ENCODE results near the gene VPS45. TPM values are rescaled to one million over a fixed set of nuclear protein-coding genes. Genes with fewer than 3 reads are reported as not detected.

VPS45 gene
- total and polyA plus RNA-seq, 2 of the 8 experiments (the other 6 are each of a cell fraction or from before 2014, with no cell fraction given) = 19.1 to 27.6 TPM

GRCh38 chr1:150066328-150066727, 1.2 kb upstream of the VPS45 start:
- H3K79me2 ChIP-seq (ENCODE audit: control insufficient read depth in 1 of 2, insufficient read depth in 2 of 2, low read length in 2 of 2) = 0 out of 4 replicates have a peak, but pooled peaks cover 0 to 7% of the 10 kb centered on the region in 2 experiments
- H3K9me3 ChIP-seq (ENCODE audit: insufficient read depth in 2 of 2, low read depth in 1 of 2, low read length in 1 of 2) = no peaks in the 10 kb centered on the region
- H3K23ac ChIP-seq (ENCODE audit: insufficient read length) = no peak overlapping the region
- no peaks in the 10 kb centered on the region for H3K27me3 ChIP-seq (replicated peaks in 1 of 4; ENCODE audit: control insufficient read depth in 3 of 4, extremely low read depth in 1 of 4, insufficient read depth in 3 of 4, low read length in 3 of 4)
- no peaks in the 10 kb centered on the region for H3K4me1 ChIP-seq (replicated peaks in 1 of 4; ENCODE audit: control insufficient read depth in 3 of 4, insufficient read depth in 4 of 4, low read length in 3 of 4)
- no peaks in the 10 kb centered on the region for H4K20me1 ChIP-seq (replicated peaks in 1 of 2; ENCODE audit: control insufficient read depth in 1 of 2, insufficient read depth in 2 of 2, low read length in 2 of 2)
- no peak overlapping the region for H2BK12ac ChIP-seq (ENCODE audit: low read depth, low read length)
- H2BK5ac ChIP-seq (ENCODE audit: low read depth, low read length) = no peak overlapping the region
- H2BK20ac ChIP-seq (ENCODE audit: low read length) = no peak overlapping the region
- H3K18ac ChIP-seq (ENCODE audit: extremely low read depth, low read length) = no peak overlapping the region
- no peak overlapping the region for H2AK5ac ChIP-seq (ENCODE audit: low read depth, low read length)
- peak overlapping the region; percentile 81 to 95 (median 91) for H3K4me3 ChIP-seq (ENCODE audit: extremely low read depth in 1 of 4, insufficient read depth in 2 of 4, low read depth in 3 of 4, low read length in 4 of 4)
- no peak overlapping the region for H4K8ac ChIP-seq (ENCODE audit: extremely low read depth, insufficient read depth, low read length)
- DNase-seq (ENCODE audit: low read depth in 1 of 2, low spot score in 2 of 2) (no peak), FAIRE-seq (no peak)
- peak overlapping the region; percentile 66 to 91 for H3K4me2 ChIP-seq (ENCODE audit: insufficient read depth in 1 of 2, low read depth in 2 of 2, low read length in 2 of 2)
- H3K27ac ChIP-seq (ENCODE audit: low read depth, low read length) = peak overlapping the region; percentile 93; the same call in 1 of the 2 replicates
- no peaks in the 10 kb centered on the region for H3K79me1 ChIP-seq (ENCODE audit: low read depth, low read length)
- peak overlapping the region; percentile 85 to 97 (median 94); a peak in 6 of 7 replicates for H3K9ac ChIP-seq (replicated peaks in 1 of 4; ENCODE audit: extremely low read depth in 1 of 4, low read depth in 3 of 4, low read length in 3 of 4)
- ChIA-PET CTCF (ENCODE audit: partially characterized antibody) (interaction anchor here (0.6 kb wide), 1 partner anchor 13 kb away, joined by 3 read pairs; no protein-coding TSS in a partner anchor), POLR2A (ENCODE audit: partially characterized antibody) (interaction anchor here (1.1 to 2.7 kb wide), 8 partner anchors 9 to 182 kb away, joined by 4 to 24 read pairs (median 6); partner anchors contain the start of gene OTUD7B)
- H3K36me3 ChIP-seq (ENCODE audit: control insufficient read depth in 2 of 4, insufficient read depth in 4 of 4, low read length in 3 of 4) = peaks cover 0 to 5% (median 2%) of the 10 kb centered on the region in 4 experiments; a peak in 3 of 8 replicates
- H2BK120ac ChIP-seq (replicated peaks; ENCODE audit: low read depth, low read length) = no peak overlapping the region
- no peak overlapping the region for H2BK15ac ChIP-seq (ENCODE audit: low read length)
- H4K91ac ChIP-seq (replicated peaks; ENCODE audit: insufficient read length, low read length) = no peak overlapping the region
- H4K5ac ChIP-seq (ENCODE audit: insufficient read length, low read depth, low read length) = peak overlapping the region; percentile 23
- H3K56ac ChIP-seq (replicated peaks; ENCODE audit: insufficient read length, low read depth, low read length) = no peak overlapping the region
- peak overlapping the region; percentile 27; the same call in 1 of the 2 replicates for H2AFZ ChIP-seq (ENCODE audit: low read length)
- no peaks in the 10 kb centered on the region for H3K23me2 ChIP-seq (ENCODE audit: low read depth, low read length)
- H3K4ac ChIP-seq (replicated peaks; ENCODE audit: insufficient read length, low read depth, low read length) = no peak overlapping the region
- H3K14ac ChIP-seq (ENCODE audit: insufficient read length) = no peak overlapping the region
- no peak for TF ChIP-seq HDAC6 (IDR thresholded peaks at IDR 0.05; ENCODE audit: low read depth, low read length)
- TF ChIP-seq TAF7 (optimal IDR thresholded peaks at IDR 0.05; ENCODE audit: borderline replicate concordance, low read depth, low read length) = no peak
- TF ChIP-seq CEBPB (IDR thresholded peaks at IDR 0.05; ENCODE audit: low read depth, low read length) = no peak
- no peak for TF ChIP-seq BRCA1 (IDR thresholded peaks at IDR 0.05; ENCODE audit: low read depth, low read length)
- TF ChIP-seq ATF2 (IDR thresholded peaks at IDR 0.05; ENCODE audit: low read length) = no peak
- TF ChIP-seq SUZ12 (IDR thresholded peaks at IDR 0.05; ENCODE audit: low read length) = no peak
- TF ChIP-seq CBX5 (IDR thresholded peaks at IDR 0.05; ENCODE audit: low read depth, low read length) = no peak
- TF ChIP-seq BACH1 (IDR thresholded peaks at IDR 0.05; ENCODE audit: low read length) = no peak
- no peak for TF ChIP-seq KDM5A (IDR thresholded peaks at IDR 0.05; ENCODE audit: low read length)
- no peak for TF ChIP-seq SRF (IDR thresholded peaks at IDR 0.05; ENCODE audit: low read depth, low read length)
- no peak for TF ChIP-seq MAX (IDR thresholded peaks at IDR 0.05)
- TF ChIP-seq E2F6 (IDR thresholded peaks at IDR 0.05) = no peak

Measured in H1 (cell line).